GM19099 (cell line): ENCODE results near the gene CENPP.

Experiments used
- POLR2A ChIP-seq: IDR thresholded peaks from 3 replicates; pipeline ENCODE4 v1.6.1; 2011; ENCODE audit warnings: low read depth; ENCODE audit not compliant: insufficient read length; ENCODE audit errors: extremely low read depth

CENPP gene

DNA sequence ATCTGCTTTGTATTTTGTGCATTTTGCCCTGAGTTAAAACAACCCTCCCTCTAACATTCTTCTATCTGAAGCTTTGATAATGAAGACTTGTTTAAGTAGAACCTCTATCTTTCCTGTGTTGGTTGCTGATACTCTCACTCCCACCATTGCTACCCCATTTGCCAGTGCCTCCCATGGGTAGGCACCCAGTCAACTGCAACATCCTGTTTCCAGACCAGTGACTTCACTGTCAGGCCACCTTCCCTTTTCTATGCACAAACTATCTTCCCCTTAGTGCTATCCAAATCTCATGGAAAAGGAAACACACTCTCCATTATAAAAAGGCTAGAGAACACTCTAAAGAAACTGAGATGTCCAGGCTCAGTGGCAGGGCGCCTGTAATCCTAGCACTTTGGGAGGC, 26.6 kb upstream of the CENPP start:
- no peak for TF ChIP-seq POLR2A

DNA sequence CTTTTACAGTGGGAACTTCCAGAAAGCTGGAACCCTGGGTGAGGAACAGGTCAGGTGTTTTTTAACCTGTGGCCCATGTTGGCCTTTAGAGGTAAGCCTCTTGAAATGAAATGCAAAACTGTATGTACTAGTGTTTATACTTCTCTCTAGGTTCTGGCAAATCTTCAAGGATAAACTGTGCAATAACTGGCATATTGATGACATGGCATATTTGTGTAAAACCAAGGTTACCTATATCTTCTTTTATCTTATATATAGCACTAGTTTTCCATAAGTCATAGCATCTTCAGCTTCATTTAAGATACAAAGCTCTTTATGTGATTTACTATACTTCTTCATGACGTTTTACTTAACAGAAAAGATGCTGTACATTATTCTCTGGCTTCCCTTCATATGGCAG, 24.8 kb upstream of the CENPP start:
- TF ChIP-seq POLR2A = no peak

DNA sequence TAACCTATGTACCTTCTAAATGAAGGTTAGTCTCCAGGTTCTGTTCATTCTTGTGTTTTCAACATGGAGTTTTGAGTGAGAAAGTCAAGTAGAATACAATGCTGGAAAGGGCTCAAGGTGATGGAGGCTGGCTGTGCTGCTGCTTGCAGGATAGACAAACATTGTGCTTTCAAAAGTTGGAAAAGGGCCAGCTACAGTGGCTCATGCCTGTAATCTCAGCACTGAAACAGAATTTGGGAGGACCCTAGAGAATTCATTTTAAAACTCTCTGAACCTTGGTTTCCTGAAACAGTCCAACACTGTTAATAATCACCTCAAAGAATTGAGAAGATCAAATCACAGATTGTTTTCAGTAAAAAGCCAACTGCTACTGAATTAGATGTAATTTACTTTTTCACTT, 16.9 kb upstream of the CENPP start:
- TF ChIP-seq POLR2A = no peak

DNA sequence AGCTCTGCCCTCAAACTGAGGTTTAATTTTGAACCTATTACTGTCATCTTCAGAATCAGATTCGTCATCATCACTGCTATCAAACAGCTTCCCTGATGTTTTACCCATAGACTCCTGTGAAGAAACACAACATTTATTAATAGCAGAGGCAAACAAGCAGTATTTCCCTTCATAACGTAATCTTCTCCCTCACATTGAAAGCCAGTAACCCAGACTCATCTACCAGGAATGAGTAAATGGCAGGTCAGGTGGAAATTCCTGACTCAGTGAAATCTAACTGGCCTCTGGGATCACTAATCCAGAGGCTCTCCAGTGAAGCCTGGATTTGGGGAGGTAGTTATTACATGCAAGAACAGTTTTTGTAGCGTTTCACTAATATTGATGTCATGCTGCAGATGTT, 15.2 kb upstream of the CENPP start:
- TF ChIP-seq POLR2A = no peak

DNA sequence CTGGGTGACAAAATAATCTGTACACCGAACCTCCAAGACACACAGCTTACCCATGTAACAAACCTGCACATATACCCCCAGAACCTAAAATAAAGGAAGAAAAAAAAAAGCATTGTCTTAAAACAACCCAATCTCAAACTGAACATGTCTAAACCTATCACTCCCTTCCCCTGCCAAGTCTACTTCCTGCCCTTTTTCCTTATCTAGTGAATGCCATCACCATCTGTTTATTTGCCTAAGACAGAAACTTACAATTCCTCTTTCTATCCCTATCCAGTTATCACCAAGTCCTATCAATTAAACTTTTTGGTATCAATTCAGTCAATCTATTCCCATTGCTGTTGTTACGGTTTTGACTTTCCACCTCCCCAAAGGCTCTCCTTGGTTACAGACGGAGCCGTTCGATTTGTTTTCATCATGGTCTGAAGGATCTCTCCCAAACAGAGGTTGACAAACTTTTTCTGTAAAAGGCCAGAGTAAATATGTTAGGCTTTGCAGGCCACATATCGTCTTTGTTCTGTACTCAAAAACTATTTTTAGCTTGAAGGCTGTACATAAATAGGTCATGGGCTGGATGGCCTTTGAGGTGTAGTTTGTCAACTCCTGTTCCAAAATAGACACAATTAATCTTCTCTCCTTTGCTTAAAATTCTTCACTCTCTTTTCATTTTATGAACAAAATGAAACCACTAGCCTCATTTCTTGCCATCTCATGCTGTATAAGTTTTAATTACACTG, 12.7 kb upstream of the CENPP start:
- TF ChIP-seq POLR2A = no peak

DNA sequence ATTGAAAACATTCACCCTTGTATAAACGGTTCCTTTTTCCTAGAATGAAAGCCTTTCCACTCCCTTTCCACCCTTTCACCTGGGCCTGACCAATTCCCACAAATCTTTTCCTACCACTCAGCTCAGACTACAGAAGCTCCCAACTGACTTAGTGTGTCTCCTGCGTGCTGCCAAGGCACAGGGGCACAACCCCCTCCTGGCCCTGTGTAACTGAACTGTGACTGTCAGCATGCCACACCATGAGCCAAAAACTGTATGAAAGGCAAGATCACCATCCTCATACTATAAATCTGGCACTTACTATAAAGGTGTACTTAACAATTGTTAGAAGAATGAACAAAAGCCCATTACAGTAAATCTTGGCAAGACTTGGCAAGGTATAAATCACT, 12.1 kb upstream of the CENPP start:
- no peak for TF ChIP-seq POLR2A

DNA sequence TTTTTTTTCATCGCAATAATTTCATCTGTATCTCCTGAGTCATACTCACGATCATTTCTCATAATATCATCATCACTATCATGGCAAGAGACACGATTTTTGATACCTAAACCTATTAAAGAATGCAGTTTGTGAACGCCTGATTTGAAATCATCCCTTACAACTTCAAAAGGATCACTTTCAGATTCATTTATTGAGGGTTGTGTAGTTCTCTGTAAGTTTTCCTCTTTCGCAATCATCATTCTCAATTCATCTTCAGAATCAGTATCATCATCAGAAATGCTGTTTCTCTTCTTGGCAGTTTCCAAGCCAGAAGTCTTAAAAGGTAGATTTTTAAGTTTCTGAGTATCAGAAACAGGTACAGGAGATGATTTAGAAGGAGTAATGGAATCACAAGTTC, 10.3 kb upstream of the CENPP start:
- no peak for TF ChIP-seq POLR2A

DNA sequence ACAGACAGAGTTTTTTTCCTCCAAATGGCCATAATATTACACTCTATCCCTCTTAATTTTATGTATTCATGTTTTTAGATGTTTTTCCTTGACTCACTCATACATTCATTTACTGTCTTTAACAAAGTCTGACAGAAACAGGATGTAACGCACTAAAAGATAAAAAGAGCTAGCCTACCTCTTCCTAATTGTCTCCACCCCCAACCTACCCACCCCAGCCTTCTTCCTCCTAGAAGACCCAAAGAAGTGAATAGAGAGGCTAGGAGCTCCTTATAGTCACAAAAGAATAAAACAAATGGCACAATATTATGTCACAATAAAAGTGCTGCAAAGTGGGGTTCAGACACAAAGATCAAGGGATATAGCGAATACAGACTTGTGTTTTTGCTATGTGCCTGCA, 1.3 kb upstream of the CENPP start:
- no peak for TF ChIP-seq POLR2A

DNA sequence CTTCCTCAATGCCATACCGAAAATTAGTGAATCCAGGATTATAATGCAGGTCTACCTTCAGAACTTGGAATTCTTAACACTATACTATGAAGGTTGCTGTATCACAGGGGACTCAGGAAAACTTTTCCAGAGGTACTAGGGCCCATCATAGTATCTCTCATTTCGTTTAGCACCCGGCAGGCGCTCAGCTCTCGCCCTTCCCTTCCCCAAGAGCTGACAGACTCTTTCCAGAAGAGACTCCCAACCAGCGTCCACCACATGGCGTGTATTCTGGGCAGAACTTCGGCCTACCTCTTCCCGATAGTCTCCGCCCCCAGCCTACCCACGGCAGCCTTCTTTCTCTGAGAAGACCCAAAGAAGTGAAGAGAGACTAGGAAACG, 874 bp upstream of the CENPP start:
- TF ChIP-seq POLR2A = no peak

DNA sequence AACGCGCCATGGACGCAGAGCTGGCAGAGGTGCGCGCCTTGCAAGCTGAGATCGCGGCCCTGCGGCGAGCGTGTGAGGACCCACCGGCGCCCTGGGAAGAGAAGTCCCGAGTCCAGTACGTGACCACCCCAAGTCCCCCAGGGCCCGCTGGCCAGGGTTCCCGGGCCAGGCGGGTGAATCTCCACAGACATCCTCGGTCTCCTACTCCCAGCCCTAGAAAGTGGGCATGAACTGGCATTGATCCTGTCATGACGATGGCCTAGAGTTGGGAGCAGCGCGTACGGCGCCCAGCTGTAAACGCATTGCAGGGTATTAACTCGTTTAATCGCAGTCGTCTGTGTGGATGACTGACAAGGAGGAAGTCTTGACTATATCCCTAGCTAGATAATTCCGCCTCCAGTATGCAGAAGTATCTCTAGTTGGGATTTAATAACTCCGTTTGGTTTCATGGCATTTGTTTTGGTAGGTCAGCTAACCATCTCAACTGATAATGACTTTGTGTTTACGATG, 293 bp downstream of the CENPP start:
- no peak for TF ChIP-seq POLR2A

DNA sequence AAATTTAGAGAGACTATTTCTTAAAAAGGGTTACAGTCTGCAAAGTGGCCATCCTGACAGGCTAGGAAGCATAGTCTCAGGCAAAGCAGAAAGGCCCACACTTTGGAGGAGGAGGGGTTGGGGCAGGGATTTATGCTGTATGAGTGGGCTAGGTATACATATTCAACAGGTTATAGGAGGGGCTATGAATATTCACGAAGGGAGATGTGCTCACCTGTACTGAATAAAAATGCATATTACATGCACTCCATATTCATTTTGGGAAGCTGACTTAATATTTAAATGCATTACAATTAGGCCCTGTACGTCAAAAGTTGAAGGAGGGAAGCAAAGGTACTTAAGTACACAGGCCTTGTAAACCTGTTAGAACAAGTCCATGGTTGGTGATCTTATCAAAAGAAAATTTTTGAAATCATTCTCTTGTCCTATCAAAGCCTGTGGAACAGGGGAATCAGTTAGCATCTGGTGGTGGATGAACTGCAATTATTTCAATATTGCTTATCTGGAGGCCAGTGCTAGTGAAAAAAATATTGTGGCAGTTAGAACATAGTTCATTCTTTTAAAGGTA, 1.6 kb downstream of the CENPP start:
- no peak for TF ChIP-seq POLR2A

DNA sequence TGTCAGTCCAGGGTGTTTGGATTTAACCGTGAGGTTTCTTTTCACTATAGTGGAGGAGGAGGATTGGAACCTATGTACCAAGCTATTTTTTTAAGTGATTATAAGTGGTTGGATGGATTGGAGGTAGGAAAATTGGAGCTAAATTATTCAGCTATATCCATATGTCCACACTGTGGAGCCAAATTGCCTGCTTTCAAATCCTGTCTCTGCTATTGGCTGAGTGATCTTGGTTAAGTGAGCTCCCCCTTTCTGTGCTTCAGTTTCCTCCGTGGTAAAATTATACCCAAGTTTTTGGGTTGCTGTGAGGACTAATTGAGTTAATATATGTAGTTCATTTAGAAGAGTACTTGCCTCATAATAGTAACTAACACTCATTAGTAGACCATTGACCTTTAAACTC, 2.5 kb downstream of the CENPP start:
- no peak for TF ChIP-seq POLR2A

DNA sequence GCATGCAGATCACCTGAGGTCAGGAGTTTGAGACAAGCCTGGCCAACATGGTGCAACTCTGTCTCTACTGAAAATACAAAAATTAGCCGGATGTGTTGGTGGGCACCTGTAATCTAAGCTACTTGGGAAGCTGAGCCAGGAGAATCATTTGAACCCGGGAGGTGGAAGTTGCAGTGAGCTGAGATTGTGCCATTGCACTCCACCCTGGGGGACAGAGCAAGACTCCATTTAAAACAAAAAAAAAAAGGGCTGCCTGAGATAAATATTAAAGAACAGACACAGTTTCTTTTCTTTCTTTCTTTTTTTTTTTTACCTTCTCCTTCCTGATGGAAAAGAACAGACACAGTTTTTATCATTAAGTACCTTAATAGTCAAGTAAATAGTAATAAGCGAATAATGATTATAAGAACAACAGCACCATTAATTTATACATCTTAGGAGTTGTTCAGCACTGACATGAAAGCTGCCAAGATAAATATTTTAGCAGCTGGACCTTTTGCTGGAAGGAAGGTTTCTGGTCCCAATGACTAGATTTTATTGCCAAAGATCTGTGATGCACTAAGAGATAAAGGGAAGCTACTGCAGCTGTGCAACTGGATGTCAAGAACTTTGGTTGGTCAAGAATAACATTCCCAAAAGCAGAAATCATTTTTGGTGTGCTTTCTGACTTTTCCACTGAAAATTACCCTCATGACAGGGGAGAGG, 7.0 kb downstream of the CENPP start:
- TF ChIP-seq POLR2A = no peak

DNA sequence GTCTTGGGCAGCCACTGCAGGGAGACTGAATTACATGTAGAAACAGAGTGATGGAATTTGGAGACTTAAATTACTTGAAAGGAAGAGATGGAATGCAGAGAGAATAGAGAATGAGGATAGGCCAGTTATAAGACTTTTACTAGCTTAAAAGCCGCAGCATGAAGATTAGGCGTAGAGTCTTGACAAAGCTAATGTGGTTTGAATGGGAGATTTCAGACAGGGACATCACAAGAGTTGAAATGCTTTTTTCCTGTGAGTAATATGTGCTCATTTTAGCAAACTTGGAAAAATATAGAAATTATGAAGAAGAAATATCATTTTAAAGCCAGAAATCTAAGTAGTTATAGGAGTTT, 7.5 kb downstream of the CENPP start:
- no peak for TF ChIP-seq POLR2A

DNA sequence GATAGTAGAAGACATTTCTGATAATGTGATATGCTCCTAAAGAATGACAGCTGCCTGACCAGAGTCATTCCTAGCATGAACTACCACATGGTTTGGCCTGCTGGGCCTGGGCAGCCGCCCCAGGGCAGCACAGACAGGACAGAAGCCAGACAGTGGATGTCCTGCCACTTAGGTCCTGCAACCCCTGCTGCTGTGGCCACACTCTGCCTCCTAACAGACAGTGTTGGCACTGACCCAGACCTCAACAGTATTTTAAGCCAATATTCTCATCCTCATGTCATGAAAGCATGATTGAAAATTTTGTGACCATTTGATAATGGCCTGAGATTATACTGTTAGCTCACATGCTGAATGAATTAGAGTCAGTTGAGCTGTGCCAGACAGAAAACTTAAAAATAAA, 15.8 kb downstream of the CENPP start:
- no peak for TF ChIP-seq POLR2A

DNA sequence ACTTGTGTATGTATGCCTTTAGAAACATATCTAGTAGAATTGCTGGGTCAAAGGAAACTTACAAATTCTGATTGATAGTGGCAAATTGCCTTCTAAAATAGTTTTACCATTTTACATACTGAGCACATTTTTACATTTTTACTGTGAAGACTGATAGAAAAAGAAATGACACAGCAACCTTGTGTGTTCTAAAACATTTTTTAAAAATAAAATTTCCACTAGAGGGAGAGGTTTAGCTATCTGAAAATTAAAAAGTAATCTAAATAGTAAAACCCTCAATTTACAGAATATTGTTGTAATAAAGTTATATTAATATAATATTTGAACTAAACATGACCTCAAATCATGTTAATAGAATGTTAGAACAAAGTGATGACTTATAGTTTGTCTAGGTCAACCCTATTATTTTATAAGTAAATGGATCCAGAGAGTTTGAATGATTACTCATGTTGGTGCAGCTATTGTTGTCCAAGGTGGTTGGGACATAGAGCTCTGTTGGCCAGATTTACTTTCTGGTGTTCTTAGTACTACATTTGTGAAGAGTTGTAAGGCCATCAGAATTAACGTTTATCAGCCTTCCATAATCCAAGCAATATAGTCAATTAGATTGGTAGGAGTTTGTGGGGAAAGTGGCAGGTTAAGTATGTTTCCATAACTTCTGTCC, 17.2 kb downstream of the CENPP start:
- no peak for TF ChIP-seq POLR2A
